ENCODE results near the gene CUTC. TPM values are rescaled to one million over a fixed set of nuclear protein-coding genes. Genes with fewer than 3 reads are reported as not detected.

Gene CUTC
- total RNA-seq, 1 experiment from 2014 or later, result 53.6 TPM

GRCh38 chr10:99788598-99789256, 56.7 kb downstream of the CUTC start:
- ChIA-PET RAD21 (ENCODE audit: low non-redundant PET in 1 of 2, low total read pairs in 2 of 2, uncharacterized antibody in 2 of 2, unreplicated experiment in 2 of 2) (interaction anchor here in 1 of 2 experiments (0.6 kb wide), 1 partner anchor 55 kb away, joined by 4 read pairs; no protein-coding TSS in a partner anchor), POLR2A (no interaction called here), CTCF (interaction anchor here (0.9 to 1.5 kb wide), 2 partner anchors 11 to 57 kb away, joined by 4 to 5 read pairs; no protein-coding TSS in a partner anchor)
- Histone ChIP-seq H3K4me2 (ENCODE audit: low read length) (no peak overlapping the region), H3K4me1 (ENCODE audit: control insufficient read depth in 1 of 2, insufficient read depth in 2 of 2, low read length in 2 of 2) (peaks cover 35 to 38% of the 10 kb centered on the region in 2 experiments), H3K36me3 (ENCODE audit: control insufficient read depth in 1 of 2, insufficient read depth in 2 of 2, low read length in 2 of 2) (peaks cover 21 to 54% of the 10 kb centered on the region in 2 experiments; a peak in 3 of 4 replicates), H3K9me2 (ENCODE audit: insufficient read depth) (no peaks in the 10 kb centered on the region), H3K9me3 (ENCODE audit: control insufficient read depth in 1 of 2, insufficient read depth in 1 of 2, low read depth in 1 of 2, low read length in 2 of 2) (no peaks in the 10 kb centered on the region), H2AFZ (ENCODE audit: low read depth, low read length, poor library complexity, severe bottlenecking) (no peak overlapping the region), H4K20me1 (ENCODE audit: insufficient read depth) (no peaks in the 10 kb centered on the region), H3K4me3 (replicated peaks in 1 of 2; ENCODE audit: low read depth in 1 of 2, low read length in 2 of 2) (no peak overlapping the region), H3K79me2 (ENCODE audit: insufficient read depth, low read length) (no peaks in the 10 kb centered on the region; the same call in 1 of the 2 replicates), H3K27ac (ENCODE audit: low read depth, low read length) (peak overlapping the region; percentile 5; the same call in 1 of the 2 replicates), H3K9ac (ENCODE audit: low read length) (no peak overlapping the region), H3K27me3 (ENCODE audit: insufficient read depth, low read length) (no peaks in the 10 kb centered on the region)
- TF ChIP-seq FOSL1 (IDR thresholded peaks at IDR 0.05; ENCODE audit: low read depth) (no peak), CEBPB (IDR thresholded peaks at IDR 0.05; ENCODE audit: low read depth) (no peak)
- intact Hi-C loops (cut with micrococcal nuclease), result no loop called here
- no peak for DNase-seq (ENCODE audit: low read depth, low spot score)
- BruUV-seq (replicated peaks), result no TSS peak
- ATAC-seq, result no peak

- Histone ChIP-seq H3K79me2 (ENCODE audit: insufficient read depth, low read length) (no peaks in the 10 kb centered on the region; the same call in 1 of the 2 replicates), H3K27me3 (ENCODE audit: insufficient read depth, low read length) (no peaks in the 10 kb centered on the region), H3K36me3 (ENCODE audit: control insufficient read depth in 1 of 2, insufficient read depth in 2 of 2, low read length in 2 of 2) (peaks cover 30 to 72% of the 10 kb centered on the region in 2 experiments; a peak in 3 of 4 replicates), H3K4me3 (replicated peaks in 1 of 2; ENCODE audit: low read depth in 1 of 2, low read length in 2 of 2) (no peak overlapping the region), H3K9me3 (ENCODE audit: control insufficient read depth in 1 of 2, insufficient read depth in 1 of 2, low read depth in 1 of 2, low read length in 2 of 2) (no peaks in the 10 kb centered on the region), H3K27ac (ENCODE audit: low read depth, low read length) (no peak overlapping the region), H2AFZ (ENCODE audit: low read depth, low read length, poor library complexity, severe bottlenecking) (no peak overlapping the region), H3K9ac (ENCODE audit: low read length) (no peak overlapping the region), H3K4me2 (ENCODE audit: low read length) (no peak overlapping the region), H4K20me1 (ENCODE audit: insufficient read depth) (no peaks in the 10 kb centered on the region), H3K4me1 (ENCODE audit: control insufficient read depth in 1 of 2, insufficient read depth in 2 of 2, low read length in 2 of 2) (peaks cover 7 to 10% of the 10 kb centered on the region in 2 experiments; a peak in 2 of 4 replicates), H3K9me2 (ENCODE audit: insufficient read depth) (no peaks in the 10 kb centered on the region)
- DNase-seq (ENCODE audit: low read depth, low spot score) (no peak), ATAC-seq (no peak)
- ChIA-PET RAD21 (ENCODE audit: low non-redundant PET in 1 of 2, low total read pairs in 2 of 2, uncharacterized antibody in 2 of 2, unreplicated experiment in 2 of 2) (no interaction called here), POLR2A (interaction anchor here (1.2 kb wide), 1 partner anchor 26 kb away, joined by 3 read pairs; no protein-coding TSS in a partner anchor), CTCF (no interaction called here)
- BruUV-seq (replicated peaks), result no TSS peak
- intact Hi-C loops (cut with micrococcal nuclease), result no loop called here
- TF ChIP-seq EZH2phosphoT487 (IDR thresholded peaks at IDR 0.05; ENCODE audit: borderline replicate concordance), result no peak
- TF ChIP-seq JUND (IDR thresholded peaks at IDR 0.05), result no peak
- no peak for TF ChIP-seq ELF1 (IDR thresholded peaks at IDR 0.05; ENCODE audit: borderline replicate concordance, low read depth)
- TF ChIP-seq TCF7L2 (IDR thresholded peaks at IDR 0.05; ENCODE audit: borderline replicate concordance, extremely low read depth, insufficient read depth, insufficient read length), result no peak
- no peak for TF ChIP-seq ZBTB33 (IDR thresholded peaks at IDR 0.05; ENCODE audit: extremely low read depth, insufficient replicate concordance, low read length)
- TF ChIP-seq RAD21 (IDR thresholded peaks at IDR 0.05; ENCODE audit: low read depth), result no peak
- TF ChIP-seq YY1 (IDR thresholded peaks at IDR 0.05; ENCODE audit: extremely low read depth, insufficient replicate concordance, low read depth, low read length), result no peak
- TF ChIP-seq SP1 (IDR thresholded peaks at IDR 0.05; ENCODE audit: low read depth), result no peak
- no peak for TF ChIP-seq EZH2 (IDR thresholded peaks at IDR 0.05)
Measured at GRCh38 chr10:99791831-99792230, 59.8 kb downstream of the CUTC start.

Data from HCT116 (cell line).